GM23248 (cell line): ENCODE results near the gene FGFBP3. TPM values are rescaled to one million over a fixed set of nuclear protein-coding genes. Genes with fewer than 3 reads are reported as not detected.
"Not testable (repeated sequence)": the region's sequence is repeated elsewhere in the genome, so short reads cannot be mapped to it uniquely, and the experiment has no call there.

Experiments used
- DNase-seq: peaks from one replicate; pipeline ENCODE4 v3.0.0-alpha.2; 2015
- H2AFZ ChIP-seq: fragments of 200-600 bp; sonication (generic); 2 replicates; pipeline ENCODE4 v1.6.1; 2016; ENCODE audit warnings: antibody characterized with exemption
- H3F3A ChIP-seq: fragments of 200-600 bp; sonication (generic); 2 replicates; pipeline ENCODE4 v1.6.1; 2016; ENCODE audit warnings: mild to moderate bottlenecking, antibody characterized with exemption, mixed run types; ENCODE audit not compliant: insufficient read depth
- H3K27ac ChIP-seq: fragments of 200-600 bp; sonication (generic); 2 replicates; pipeline ENCODE4 v1.5.1; 2016; ENCODE audit warnings: mild to moderate bottlenecking
- H3K27me3 ChIP-seq: fragments of 200-600 bp; sonication (generic); replicated peaks from 2 replicates; pipeline ENCODE4 v1.6.1; 2016; ENCODE audit warnings: mild to moderate bottlenecking; ENCODE audit not compliant: insufficient read depth
- H3K36me3 ChIP-seq: fragments of 200-600 bp; sonication (generic); 2 replicates; pipeline ENCODE4 v1.6.1; 2016; ENCODE audit warnings: low read depth, mild to moderate bottlenecking
- H3K4me1 ChIP-seq: fragments of 200-600 bp; sonication (generic); 2 replicates; pipeline ENCODE4 v1.6.1; 2016; ENCODE audit warnings: mild to moderate bottlenecking; ENCODE audit not compliant: insufficient read depth
- H3K4me2 ChIP-seq: fragments of 200-600 bp; sonication (generic); one replicate; pipeline ENCODE4 v1.6.1; 2016; ENCODE audit warnings: mild to moderate bottlenecking; ENCODE audit not compliant: unreplicated experiment
- H3K4me3 ChIP-seq: fragments of 200-600 bp; sonication (generic); 2 replicates; pipeline ENCODE4 v1.5.1; 2016; ENCODE audit warnings: mild to moderate bottlenecking
- H3K79me2 ChIP-seq: fragments of 200-600 bp; sonication (generic); 2 replicates; pipeline ENCODE4 v1.6.1; 2016; ENCODE audit warnings: mild to moderate bottlenecking; ENCODE audit not compliant: insufficient read depth
- H3K9ac ChIP-seq: fragments of 200-600 bp; sonication (generic); 2 replicates; pipeline ENCODE4 v1.6.1; 2016; ENCODE audit warnings: mild to moderate bottlenecking
- H3K9me2 ChIP-seq: fragments of 200-600 bp; sonication (generic); 2 replicates; pipeline ENCODE4 v1.6.1; 2016; ENCODE audit warnings: mixed run types, mild to moderate bottlenecking, moderate library complexity; ENCODE audit not compliant: insufficient read depth
- H3K9me3 ChIP-seq: fragments of 200-600 bp; sonication (generic); one replicate; pipeline ENCODE4 v1.6.1; 2017; ENCODE audit warnings: low read depth
- H4K20me1 ChIP-seq: fragments of 200-600 bp; sonication (generic); 2 replicates; pipeline ENCODE4 v1.6.0; 2016; ENCODE audit not compliant: insufficient read depth
- EZH2 ChIP-seq: fragments of 200-600 bp; sonication (generic); IDR thresholded peaks from 2 replicates; pipeline ENCODE4 v1.6.1; 2018; ENCODE audit warnings: antibody characterized with exemption, mild to moderate bottlenecking; ENCODE audit not compliant: insufficient read depth, poor library complexity, severe bottlenecking
- EZH2phosphoT487 ChIP-seq: fragments of 200-600 bp; sonication (generic); IDR thresholded peaks from 2 replicates; pipeline ENCODE4 v1.6.1; 2018; ENCODE audit warnings: antibody characterized with exemption, moderate library complexity, mild to moderate bottlenecking, low read depth; ENCODE audit not compliant: insufficient read depth
- WGBS, 2 experiments: methylation state at CpG; one replicate each; pipeline ENCODE4 v1.1.6; 2015 to 2017; ENCODE audit warnings: low lambda C conversion rate in 2 of 2, low coverage in 1 of 2; ENCODE audit errors: missing lambda C conversion rate in 2 of 2; 5-methylcytosine and 5-hydroxymethylcytosine counted together
- in situ Hi-C: fragments of 300-500 bp; cut with MboI; formaldehyde crosslinking; loops from 2 replicates; pipeline ENCODE4 v1.15.0; 2020
- polyA plus RNA-seq: library from polyadenylated mRNA; unstranded; fragments of >200 nt; fragmentation: Nextera tagmentation; extraction: Ambion mirVana; gene quantifications from 2 replicates; pipeline ENCODE4 v1.2.1, GENCODE V29; 2016
- total RNA-seq: library from RNA; depleted of rRNA; stranded (reverse); fragments of >200 nt; shearing (Covaris generic); gene quantifications from 2 replicates; pipeline ENCODE4 v1.2.3, GENCODE V29; 2014

Gene FGFBP3
- total and polyA plus RNA-seq, 2 experiments from 2014 or later = 0.32 to 0.61 TPM

DNA sequence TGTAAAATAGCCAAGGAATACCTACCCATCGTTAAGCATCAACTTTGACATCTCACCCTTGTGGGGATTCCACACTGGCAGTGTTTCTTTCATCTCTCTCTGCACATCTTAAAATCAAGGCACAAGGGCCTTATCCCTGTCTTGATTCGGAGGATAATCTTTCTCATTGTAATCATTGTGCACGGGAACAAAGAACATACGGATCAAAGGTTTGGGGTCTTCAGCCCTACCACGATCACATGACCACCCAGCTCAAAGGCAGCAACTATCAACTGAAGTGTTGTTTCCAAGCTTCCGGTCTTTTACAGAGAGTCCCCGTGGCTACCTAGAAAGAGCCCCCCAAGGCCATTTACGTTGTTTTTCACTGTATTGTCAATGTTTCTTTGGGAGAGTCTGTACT lies 11.9 kb downstream of the FGFBP3 start:
- no peak overlapping the region for H3K4me2 ChIP-seq
- H3K4me1 ChIP-seq = peaks cover 11% of the 10 kb centered on the region
- no peak overlapping the region for H3K9ac ChIP-seq
- H3K4me3 ChIP-seq = no peak overlapping the region
- H3K27me3 ChIP-seq = no peaks in the 10 kb centered on the region
- TF ChIP-seq EZH2 = no peak
- TF ChIP-seq EZH2phosphoT487 = no peak
- H3F3A ChIP-seq = peaks cover 13% of the 10 kb centered on the region
- H3K36me3 ChIP-seq = no peaks in the 10 kb centered on the region
- H4K20me1 ChIP-seq = no peaks in the 10 kb centered on the region
- no peak overlapping the region for H2AFZ ChIP-seq
- H3K9me2 ChIP-seq = no peaks in the 10 kb centered on the region
- DNase-seq = no peak
- in situ Hi-C loops = no loop called here
- no peaks in the 10 kb centered on the region for H3K79me2 ChIP-seq
- no peak overlapping the region for H3K27ac ChIP-seq
- WGBS, 2 experiments = 56% methylated on average over 8 of the region's 8 CpGs
- no peaks in the 10 kb centered on the region for H3K9me3 ChIP-seq

DNA sequence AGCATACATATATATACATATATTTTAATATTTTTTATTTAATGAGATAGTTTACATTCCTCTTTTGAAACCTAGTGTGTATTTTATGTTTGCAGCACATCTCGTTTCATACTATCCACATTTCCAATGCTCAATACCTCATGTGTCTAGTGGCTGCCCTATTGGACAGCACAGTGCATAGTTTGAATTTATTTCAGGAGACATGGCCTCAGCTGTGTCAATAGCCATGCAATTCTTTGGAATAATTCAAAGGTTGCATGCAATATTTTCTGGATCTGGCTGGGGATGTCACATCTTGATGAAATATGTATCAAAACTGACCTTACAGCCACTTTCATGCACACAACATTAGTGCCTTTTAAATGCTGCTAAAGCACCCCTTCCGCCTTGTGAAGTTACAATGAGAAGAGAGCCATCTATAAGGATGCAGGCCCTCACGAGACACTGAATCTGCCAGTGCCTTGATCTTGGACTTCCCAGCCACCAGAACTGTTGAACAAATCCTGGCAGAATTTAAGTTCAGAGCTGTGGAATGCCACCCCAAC lies 13.0 kb downstream of the FGFBP3 start:
- Histone ChIP-seq H3K36me3 (no peaks in the 10 kb centered on the region), H3K79me2 (no peaks in the 10 kb centered on the region), H3K4me3 (no peak overlapping the region), H3K27me3 (no peaks in the 10 kb centered on the region), H3F3A (peaks cover 8% of the 10 kb centered on the region; the same call in 1 of the 2 replicates), H4K20me1 (no peaks in the 10 kb centered on the region), H3K4me2 (no peak overlapping the region), H3K4me1 (peaks cover 1% of the 10 kb centered on the region), H3K9me3 (no peaks in the 10 kb centered on the region), H3K9ac (no peak overlapping the region), H3K9me2 (no peaks in the 10 kb centered on the region), H2AFZ (no peak overlapping the region), H3K27ac (no peak overlapping the region)
- TF ChIP-seq EZH2 = no peak
- TF ChIP-seq EZH2phosphoT487 = no peak
- DNase-seq = no peak
- in situ Hi-C loops = no loop called here
- WGBS, 2 experiments = 68 to 77% methylated on average over 3 of the region's 3 CpGs

DNA sequence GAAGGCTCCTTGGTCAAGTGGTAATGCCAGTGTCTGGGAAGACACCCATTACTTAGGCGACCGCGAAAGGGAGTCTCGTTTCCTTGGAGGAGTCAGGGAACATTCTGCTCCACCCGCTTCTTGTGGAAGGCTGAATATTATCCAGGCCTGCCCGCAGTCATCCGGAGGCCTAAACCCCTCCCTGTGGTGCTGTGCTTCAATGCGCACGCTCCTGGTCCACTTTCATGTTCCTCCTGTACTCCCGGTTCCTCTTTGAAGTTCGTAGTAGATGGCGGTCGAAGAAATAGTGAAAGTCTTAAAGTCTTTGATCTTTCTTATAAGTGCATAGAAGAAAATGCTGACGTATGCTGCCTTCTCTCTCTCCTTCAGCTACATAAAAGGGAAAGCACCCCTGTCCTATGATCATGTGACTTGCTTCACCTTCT lies 15.0 kb downstream of the FGFBP3 start:
- 86 to 88% methylated on average over 14 of the region's 14 CpGs for WGBS, 2 experiments

DNA sequence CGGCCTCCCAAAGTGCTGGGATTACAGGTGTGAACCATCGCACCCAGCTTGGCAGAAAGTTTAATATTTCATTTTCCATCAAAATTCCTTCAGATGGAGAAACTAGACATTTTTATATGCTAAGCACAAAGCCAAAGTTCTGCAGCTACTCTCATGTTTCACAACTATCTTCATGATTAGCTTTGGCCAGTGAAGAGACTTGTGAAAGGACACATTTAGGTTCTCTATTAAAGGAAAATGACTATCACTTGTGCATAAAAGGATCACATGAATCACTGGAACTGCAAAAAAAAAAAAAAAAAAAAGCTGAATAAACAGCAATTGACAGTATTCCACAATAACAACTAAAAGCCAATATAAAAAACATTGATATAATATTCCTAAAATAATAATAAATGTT lies 16.2 kb downstream of the FGFBP3 start:
- DNase-seq = no peak
- H3K27me3 ChIP-seq = no peaks in the 10 kb centered on the region
- no peak overlapping the region for H3K27ac ChIP-seq
- WGBS, 2 experiments = 94 to 99% methylated on average over 2 of the region's 2 CpGs
- H3K36me3 ChIP-seq = no peaks in the 10 kb centered on the region
- H3K4me1 ChIP-seq = 0 out of 2 replicates have a peak, but pooled peaks cover 2% of the 10 kb centered on the region
- H3K4me2 ChIP-seq = no peak overlapping the region
- TF ChIP-seq EZH2 = no peak
- no peak for TF ChIP-seq EZH2phosphoT487
- in situ Hi-C loops = no loop called here
- H3K79me2 ChIP-seq = no peaks in the 10 kb centered on the region
- H4K20me1 ChIP-seq = no peaks in the 10 kb centered on the region
- peaks cover 5% of the 10 kb centered on the region; the same call in 1 of the 2 replicates for H3F3A ChIP-seq
- H3K9me2 ChIP-seq = no peaks in the 10 kb centered on the region
- no peak overlapping the region for H3K9ac ChIP-seq
- H2AFZ ChIP-seq = no peak overlapping the region
- H3K4me3 ChIP-seq = no peak overlapping the region
- H3K9me3 ChIP-seq = no peaks in the 10 kb centered on the region

More for the DNA sequence above, 15.0 kb downstream of the FGFBP3 start:
- H3F3A ChIP-seq, H3K9me3 ChIP-seq, H4K20me1 ChIP-seq, H3K36me3 ChIP-seq, H3K4me3 ChIP-seq, in situ Hi-C loops, H3K27ac ChIP-seq, DNase-seq, H2AFZ ChIP-seq, H3K4me1 ChIP-seq, H3K79me2 ChIP-seq, H3K9ac ChIP-seq, H3K27me3 ChIP-seq, H3K4me2 ChIP-seq, H3K9me2 ChIP-seq: not testable (repeated sequence)
